DND-41 (cell line): ENCODE results near the gene HIVEP1.

Experiments
- ATAC-seq: fragments of 200-7000 bp; cut with Tn5 transposase; 3 replicates; pipeline ENCODE4 v1.9.1; 2021; ENCODE audit warnings: low read depth; ENCODE audit not compliant: insufficient read depth
- DNase-seq: peaks from one replicate; pipeline ENCODE4 v3.0.0-alpha.2; 2020
- H2AFZ ChIP-seq: 2 replicates; pipeline ENCODE4 v1.6.0; 2012; ENCODE audit warnings: low read depth, low read length
- H3K27ac ChIP-seq: 2 replicates; pipeline ENCODE4 v1.5.1; 2012; ENCODE audit warnings: low read length, inconsistent platforms
- H3K27me3 ChIP-seq: fragments of 200-600 bp; sonication (generic); 2 replicates; pipeline ENCODE4 v1.6.0; 2012; ENCODE audit warnings: low read length, mild to moderate bottlenecking, inconsistent platforms; ENCODE audit not compliant: insufficient read depth, poor library complexity
- H3K36me3 ChIP-seq: 2 replicates; pipeline ENCODE4 v1.5.1; 2012; ENCODE audit warnings: low read length, inconsistent platforms; ENCODE audit not compliant: insufficient read depth
- H3K4me1 ChIP-seq: 2 replicates; pipeline ENCODE4 v1.5.1; 2012; ENCODE audit warnings: mild to moderate bottlenecking, low read length; ENCODE audit not compliant: insufficient read depth
- H3K4me2 ChIP-seq: 2 replicates; pipeline ENCODE4 v1.6.0; 2012; ENCODE audit warnings: mild to moderate bottlenecking, moderate library complexity, low read length, inconsistent platforms; ENCODE audit not compliant: insufficient read depth
- H3K4me3 ChIP-seq, 2 experiments: fragments of 200-600 bp in 1 of 2; shearing (Covaris generic) in 1 of 2; 2 replicates each; pipeline ENCODE4 v1.5.1; 2012 to 2016; ENCODE audit warnings: inconsistent platforms in 2 of 2, low read length in 2 of 2, mild to moderate bottlenecking in 2 of 2, low read depth in 1 of 2, moderate library complexity in 1 of 2
- H3K79me2 ChIP-seq: 2 replicates; pipeline ENCODE4 v1.6.0; 2012; ENCODE audit warnings: low read length, inconsistent platforms; ENCODE audit not compliant: insufficient read depth
- H3K9ac ChIP-seq: 2 replicates; pipeline ENCODE4 v1.6.0; 2012; ENCODE audit warnings: low read depth, mild to moderate bottlenecking, inconsistent platforms, low read length, moderate library complexity
- H3K9me3 ChIP-seq: 2 replicates; pipeline ENCODE4 v1.5.1; 2012; ENCODE audit warnings: low read length, moderate library complexity, mild to moderate bottlenecking, inconsistent platforms; ENCODE audit not compliant: insufficient read depth, severe bottlenecking
- H4K20me1 ChIP-seq: 2 replicates; pipeline ENCODE4 v1.6.0; 2012; ENCODE audit warnings: low read length; ENCODE audit not compliant: insufficient read depth
- CTCF ChIP-seq: IDR thresholded peaks from 2 replicates; pipeline ENCODE4 v1.5.1; 2012; ENCODE audit warnings: borderline replicate concordance, low read length, moderate library complexity, mild to moderate bottlenecking; ENCODE audit not compliant: poor library complexity, severe bottlenecking; ENCODE audit errors: extremely low read depth
- EZH2 ChIP-seq: IDR thresholded peaks from 3 replicates; pipeline ENCODE4 v1.6.1; 2012; ENCODE audit warnings: borderline replicate concordance, low read depth, mild to moderate bottlenecking, moderate library complexity, low read length, inconsistent platforms; ENCODE audit not compliant: severe bottlenecking

HIVEP1 gene

GRCh38 chr6:12032783-12033573 lies 20.9 kb downstream of the HIVEP1 start:
- H4K20me1 ChIP-seq = peaks cover 6% of the 10 kb centered on the region; the same call in 1 of the 2 replicates
- no peak overlapping the region for H3K4me3 ChIP-seq
- no peak for TF ChIP-seq CTCF
- no peak for TF ChIP-seq EZH2
- H3K9me3 ChIP-seq = peaks cover 2% of the 10 kb centered on the region
- DNase-seq = no peak
- no peak overlapping the region for H3K9ac ChIP-seq
- ATAC-seq = no peak
- no peaks in the 10 kb centered on the region for H3K36me3 ChIP-seq
- H3K27ac ChIP-seq = no peak overlapping the region
- no peak overlapping the region for H3K4me2 ChIP-seq
- no peaks in the 10 kb centered on the region for H3K4me1 ChIP-seq
- H3K79me2 ChIP-seq = no peaks in the 10 kb centered on the region
- no peaks in the 10 kb centered on the region for H3K27me3 ChIP-seq
- H2AFZ ChIP-seq = no peak overlapping the region

- Histone ChIP-seq H3K79me2 (no peaks in the 10 kb centered on the region), H3K36me3 (no peaks in the 10 kb centered on the region), H4K20me1 (peaks cover 6% of the 10 kb centered on the region; the same call in 1 of the 2 replicates), H3K4me1 (no peaks in the 10 kb centered on the region), H3K27ac (no peak overlapping the region), H3K4me2 (no peak overlapping the region), H3K4me3 (no peak overlapping the region), H3K9ac (no peak overlapping the region), H3K27me3 (no peaks in the 10 kb centered on the region), H3K9me3 (peaks cover 2% of the 10 kb centered on the region), H2AFZ (no peak overlapping the region)
- ATAC-seq (no peak), DNase-seq (no peak)
- TF ChIP-seq CTCF (no peak), EZH2 (no peak)
Observed at GRCh38 chr6:12033770-12034169, 21.7 kb downstream of the HIVEP1 start.

- no peaks in the 10 kb centered on the region for H3K27me3 ChIP-seq
- no peaks in the 10 kb centered on the region for H3K4me1 ChIP-seq
- no peaks in the 10 kb centered on the region for H3K36me3 ChIP-seq
- H2AFZ ChIP-seq = no peak overlapping the region
- H3K9me3 ChIP-seq = peaks cover 2% of the 10 kb centered on the region
- ATAC-seq (no peak), DNase-seq (no peak)
- no peak overlapping the region for H3K9ac ChIP-seq
- no peak overlapping the region for H3K27ac ChIP-seq
- H3K4me2 ChIP-seq = no peak overlapping the region
- TF ChIP-seq EZH2 (no peak), CTCF (no peak)
- no peak overlapping the region for H3K4me3 ChIP-seq
- H4K20me1 ChIP-seq = peaks cover 6% of the 10 kb centered on the region; the same call in 1 of the 2 replicates
- no peaks in the 10 kb centered on the region for H3K79me2 ChIP-seq
Observed at GRCh38 chr6:12034349-12034748, 22.2 kb downstream of the HIVEP1 start.
